ENCODE data around the gene SH3GL1. TPM values are rescaled to one million over a fixed set of nuclear protein-coding genes. Genes with fewer than 3 reads are reported as not detected.

The SH3GL1 gene
- polyA plus RNA-seq, 1 donor (not counting 4 experiments of a cell fraction or from before 2014, with no cell fraction given): 47.4 TPM

DNA sequence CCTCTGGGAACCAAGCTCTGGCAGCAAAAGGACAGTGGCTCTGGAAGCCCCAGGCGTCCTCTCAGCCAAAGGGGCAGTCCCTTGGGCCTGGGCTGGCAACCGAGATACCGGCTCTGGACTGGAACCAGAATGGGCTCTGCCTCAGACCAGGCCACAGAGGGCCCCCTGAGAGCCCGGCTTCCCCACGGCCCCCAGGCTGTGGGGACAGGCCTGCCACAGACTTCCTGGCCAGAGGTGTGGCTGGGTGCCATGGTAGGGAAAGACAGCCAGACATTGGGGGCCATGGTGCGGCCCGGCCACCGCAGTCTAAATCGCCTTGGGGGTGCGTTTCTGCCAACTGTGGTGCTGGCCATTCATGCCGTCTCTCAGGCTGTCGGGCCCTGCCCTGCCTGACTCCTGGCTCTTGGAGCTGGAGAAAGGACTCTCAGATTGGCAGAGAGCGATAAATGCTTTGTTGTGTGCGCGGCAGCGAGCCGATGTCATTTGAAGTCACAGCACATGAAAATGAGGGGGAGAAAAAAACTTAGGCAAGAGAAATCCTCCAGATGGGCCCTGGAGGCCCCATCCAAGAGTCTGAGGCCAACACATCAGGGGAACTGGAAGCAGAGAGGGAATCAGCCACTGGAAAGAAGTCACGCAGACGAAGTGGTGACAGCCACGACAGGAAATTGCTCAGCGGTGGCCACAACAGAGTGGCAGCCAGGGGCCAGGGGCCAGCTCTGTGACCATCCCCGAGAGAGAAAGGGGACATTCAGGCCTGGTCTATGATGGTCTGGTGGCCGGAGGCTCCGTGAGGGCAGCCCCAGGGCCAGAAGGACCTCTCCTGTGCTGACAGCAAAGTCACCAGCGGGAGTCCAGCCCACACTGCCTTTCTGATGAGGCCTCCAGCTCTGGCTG lies 26.5 kb downstream of the SH3GL1 start:
- Histone ChIP-seq H3K27ac (ENCODE audit: control insufficient read depth, insufficient read depth, low read length) (peak overlapping the region; percentile 83), H3K79me2 (ENCODE audit: control insufficient read depth, insufficient read depth, low read length) (peaks cover 73% of the 10 kb centered on the region), H2AFZ (ENCODE audit: control insufficient read depth, low read length) (no peak overlapping the region), H3K4me3 (ENCODE audit: control insufficient read depth in 2 of 3, extremely low read depth in 1 of 3, insufficient read depth in 2 of 3, low read depth in 1 of 3, low read length in 3 of 3) (no peak overlapping the region), H3K9me1 (ENCODE audit: control insufficient read depth, extremely low read depth, insufficient read depth, low read length) (peaks cover 8% of the 10 kb centered on the region), H3K36me3 (ENCODE audit: control insufficient read depth in 2 of 2, extremely low read depth in 1 of 2, insufficient read depth in 2 of 2, low read length in 2 of 2) (peaks cover 2 to 4% of the 10 kb centered on the region in 2 experiments), H3K27me3 (ENCODE audit: control insufficient read depth, extremely low read depth, insufficient read depth, low read length) (no peaks in the 10 kb centered on the region), H4K20me1 (ENCODE audit: control insufficient read depth, extremely low read depth, insufficient read depth, low read length) (peaks cover 12% of the 10 kb centered on the region), H3K4me1 (ENCODE audit: control insufficient read depth, extremely low read depth, insufficient read depth, low read length) (peaks cover 66% of the 10 kb centered on the region), H3K9ac (ENCODE audit: control insufficient read depth, extremely low read depth, insufficient read depth, low read length) (peak overlapping the region; percentile 77), H3K9me3 (ENCODE audit: control insufficient read depth, low read depth, low read length) (no peaks in the 10 kb centered on the region), H3K4me2 (ENCODE audit: control insufficient read depth, extremely low read depth, insufficient read depth, low read depth, low read length) (peak overlapping the region; percentile 78)
- no peak for DNase-seq (ENCODE audit: low read depth, low spot score)
- dilution Hi-C loops (cut with MboI; ENCODE audit: extremely low pct_ligation_motif_present, low sequenced_read_pairs): no loop called here
- no peak for FAIRE-seq
- TF ChIP-seq EZH2 (IDR thresholded peaks at IDR 0.05; ENCODE audit: low read length): no peak
- TF ChIP-seq, protein P1, sequence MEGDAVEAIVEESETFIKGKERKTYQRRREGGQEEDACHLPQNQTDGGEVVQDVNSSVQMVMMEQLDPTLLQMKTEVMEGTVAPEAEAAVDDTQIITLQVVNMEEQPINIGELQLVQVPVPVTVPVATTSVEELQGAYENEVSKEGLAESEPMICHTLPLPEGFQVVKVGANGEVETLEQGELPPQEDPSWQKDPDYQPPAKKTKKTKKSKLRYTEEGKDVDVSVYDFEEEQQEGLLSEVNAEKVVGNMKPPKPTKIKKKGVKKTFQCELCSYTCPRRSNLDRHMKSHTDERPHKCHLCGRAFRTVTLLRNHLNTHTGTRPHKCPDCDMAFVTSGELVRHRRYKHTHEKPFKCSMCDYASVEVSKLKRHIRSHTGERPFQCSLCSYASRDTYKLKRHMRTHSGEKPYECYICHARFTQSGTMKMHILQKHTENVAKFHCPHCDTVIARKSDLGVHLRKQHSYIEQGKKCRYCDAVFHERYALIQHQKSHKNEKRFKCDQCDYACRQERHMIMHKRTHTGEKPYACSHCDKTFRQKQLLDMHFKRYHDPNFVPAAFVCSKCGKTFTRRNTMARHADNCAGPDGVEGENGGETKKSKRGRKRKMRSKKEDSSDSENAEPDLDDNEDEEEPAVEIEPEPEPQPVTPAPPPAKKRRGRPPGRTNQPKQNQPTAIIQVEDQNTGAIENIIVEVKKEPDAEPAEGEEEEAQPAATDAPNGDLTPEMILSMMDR (optimal IDR thresholded peaks at IDR 0.05 in 1 of 3, IDR thresholded peaks at IDR 0.05 in 1 of 3, conservative IDR thresholded peaks at IDR 0.05 in 1 of 3; ENCODE audit: extremely low read depth in 1 of 3, insufficient read depth in 2 of 3, low read length in 3 of 3): no peak

DNA sequence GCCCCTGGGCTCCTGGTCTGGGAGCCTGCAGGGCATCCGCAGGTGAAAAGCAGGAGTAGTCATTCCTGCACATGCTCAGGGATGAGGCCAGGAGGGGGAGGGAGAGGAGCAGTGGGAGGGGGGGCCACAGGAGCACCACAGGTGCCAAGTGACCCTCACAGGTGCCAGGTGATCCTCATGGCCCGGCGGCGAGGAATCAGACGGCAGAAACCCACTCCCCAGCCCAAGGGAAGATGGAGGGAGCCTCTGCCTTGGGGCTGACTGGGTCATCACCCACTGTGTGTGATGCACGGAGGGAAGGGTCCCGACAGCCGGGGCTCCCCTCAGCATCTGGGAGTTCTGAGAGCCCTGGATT lies 27.4 kb downstream of the SH3GL1 start:
- Histone ChIP-seq H4K20me1 (ENCODE audit: control insufficient read depth, extremely low read depth, insufficient read depth, low read length) (peaks cover 10% of the 10 kb centered on the region), H3K4me1 (ENCODE audit: control insufficient read depth, extremely low read depth, insufficient read depth, low read length) (peaks cover 65% of the 10 kb centered on the region), H3K27me3 (ENCODE audit: control insufficient read depth, extremely low read depth, insufficient read depth, low read length) (no peaks in the 10 kb centered on the region), H3K9me1 (ENCODE audit: control insufficient read depth, extremely low read depth, insufficient read depth, low read length) (peaks cover 8% of the 10 kb centered on the region), H3K79me2 (ENCODE audit: control insufficient read depth, insufficient read depth, low read length) (peaks cover 73% of the 10 kb centered on the region), H3K4me3 (ENCODE audit: control insufficient read depth in 2 of 3, extremely low read depth in 1 of 3, insufficient read depth in 2 of 3, low read depth in 1 of 3, low read length in 3 of 3) (no peak overlapping the region), H3K9me3 (ENCODE audit: control insufficient read depth, low read depth, low read length) (no peaks in the 10 kb centered on the region), H3K9ac (ENCODE audit: control insufficient read depth, extremely low read depth, insufficient read depth, low read length) (no peak overlapping the region), H2AFZ (ENCODE audit: control insufficient read depth, low read length) (no peak overlapping the region), H3K27ac (ENCODE audit: control insufficient read depth, insufficient read depth, low read length) (no peak overlapping the region), H3K36me3 (ENCODE audit: control insufficient read depth in 2 of 2, extremely low read depth in 1 of 2, insufficient read depth in 2 of 2, low read length in 2 of 2) (peaks cover 5 to 7% of the 10 kb centered on the region in 2 experiments), H3K4me2 (ENCODE audit: control insufficient read depth, extremely low read depth, insufficient read depth, low read depth, low read length) (no peak overlapping the region)
- TF ChIP-seq, protein P1 (optimal IDR thresholded peaks at IDR 0.05 in 1 of 3, IDR thresholded peaks at IDR 0.05 in 1 of 3, conservative IDR thresholded peaks at IDR 0.05 in 1 of 3; ENCODE audit: extremely low read depth in 1 of 3, insufficient read depth in 2 of 3, low read length in 3 of 3): no peak
- TF ChIP-seq EZH2 (IDR thresholded peaks at IDR 0.05; ENCODE audit: low read length): no peak
- no peak for DNase-seq (ENCODE audit: low read depth, low spot score)
- dilution Hi-C loops (cut with MboI; ENCODE audit: extremely low pct_ligation_motif_present, low sequenced_read_pairs): no loop called here
- no peak for FAIRE-seq

Data from keratinocyte (primary cell).